Vagina (tissue), 2 donors: Measurements from ENCODE around the gene MAGOH. TPM values are rescaled to one million over a fixed set of nuclear protein-coding genes. Genes with fewer than 3 reads are reported as not detected.

Experiments
- DNase-seq, 2 donors: peaks; one replicate each; pipeline ENCODE4 v3.0.0-alpha.2; 2017; ENCODE audit errors: extremely low spot score in 2 of 2
- H3K27ac ChIP-seq: fragments of 200-600 bp; sonication (generic); one replicate; pipeline ENCODE4 v1.5.1; 2019
- H3K27me3 ChIP-seq: fragments of 200-600 bp; sonication (generic); one replicate; pipeline ENCODE4 v1.5.1; 2019
- H3K36me3 ChIP-seq, 2 donors: fragments of 200-600 bp; sonication (generic); one replicate each; pipeline ENCODE4 v1.5.1; 2017 to 2019
- H3K4me1 ChIP-seq: fragments of 200-600 bp; sonication (generic); one replicate; pipeline ENCODE4 v1.5.1; 2019
- H3K4me3 ChIP-seq, 2 donors: fragments of 200-600 bp; sonication (generic); 1 replicate in 1 of 2; 2 replicates in 1 of 2; pipeline ENCODE4 v1.5.1; 2016 to 2019
- H3K9me3 ChIP-seq: fragments of 200-600 bp; sonication (generic); one replicate; pipeline ENCODE4 v1.5.1; 2019
- POLR2A ChIP-seq, 2 donors: fragments of 450-650 bp; IDR thresholded peaks; one replicate each; pipeline ENCODE4 v1.6.1; 2017; ENCODE audit warnings: antibody characterized with exemption in 2 of 2, mild to moderate bottlenecking in 2 of 2, moderate library complexity in 2 of 2
- POLR2AphosphoS5 ChIP-seq, 2 donors: sonication (generic); formaldehyde crosslinking; IDR thresholded peaks; one replicate each; pipeline ENCODE4 v1.9.0; 2017; ENCODE audit warnings: antibody characterized with exemption in 2 of 2, mild to moderate bottlenecking in 2 of 2, low read depth in 1 of 2; ENCODE audit not compliant: insufficient read depth in 1 of 2
- intact Hi-C: fragments of 100-400 bp; cut with DNase I; formaldehyde crosslinking; loops from one replicate; pipeline ENCODE4 v1.15.1; 2023
- total RNA-seq: library from RNA; depleted of rRNA; stranded (reverse); fragments of >200 nt; gene quantifications from one replicate; pipeline ENCODE4 v1.2.3, GENCODE V29; 2016
- TF ChIP-seq, protein P1 (sequence below), 3 experiments: fragments of 450-650 bp in 2 of 3; fragments of 200-600 bp in 1 of 3; sonication (generic) in 1 of 3; IDR thresholded peaks; one replicate each; pipeline ENCODE4 v1.5.1; 2017 to 2019; ENCODE audit warnings: antibody characterized with exemption in 3 of 3, mild to moderate bottlenecking in 2 of 3, moderate library complexity in 2 of 3

MAGOH gene
- total RNA-seq, 1 donor from 2014 or later: 23.6 TPM

DNA sequence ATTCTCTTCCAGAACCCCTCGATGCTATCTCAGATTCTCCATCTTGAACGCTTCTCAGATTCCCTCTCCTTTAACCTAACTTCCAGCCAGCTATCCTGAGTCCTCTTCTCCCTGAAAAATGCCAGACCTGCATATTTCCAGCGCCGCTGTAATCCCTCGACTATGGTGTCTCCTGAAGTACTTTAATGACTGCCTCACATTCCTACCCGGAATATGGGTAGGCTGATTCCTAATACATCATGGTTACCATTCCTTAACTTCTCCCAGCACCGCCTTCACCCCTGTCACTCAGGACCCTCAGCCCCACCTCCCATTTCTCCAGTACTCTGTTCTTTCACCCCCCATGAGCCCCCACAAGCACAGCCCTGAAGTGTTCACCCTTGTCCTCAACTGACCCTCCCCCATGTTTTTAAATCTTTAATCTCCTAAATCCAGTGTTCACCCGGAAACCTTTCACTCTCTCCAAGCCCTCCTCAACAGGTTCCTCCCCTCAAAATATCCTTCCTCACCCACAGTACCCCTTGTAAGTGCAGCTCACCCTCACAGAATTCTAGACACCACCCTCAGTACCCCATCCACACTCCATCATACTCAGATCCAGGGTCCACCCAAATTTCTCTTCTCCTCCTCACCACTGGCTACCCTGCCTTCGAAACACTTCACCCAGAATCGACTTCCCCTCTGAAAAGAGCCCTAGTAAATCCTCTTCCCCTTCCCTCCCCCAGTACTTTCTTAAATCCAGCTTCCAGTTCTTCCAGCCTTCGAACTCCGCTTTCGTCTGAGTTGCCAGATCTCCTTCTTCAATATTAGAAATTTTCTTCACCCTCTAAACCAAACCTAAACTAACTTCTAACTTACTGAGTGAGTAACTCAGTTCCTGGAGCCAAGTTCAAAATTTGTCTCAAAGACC is 40.8 kb downstream of the MAGOH start:
- H3K4me3 ChIP-seq: peak overlapping the region; percentile 95 to 100
- intact Hi-C loops: loop anchor here (5.0 kb wide), 1 partner anchor 1320 kb away; the partner anchor contains the start of gene NRDC
- H3K4me1 ChIP-seq: peaks cover 40% of the 10 kb centered on the region
- TF ChIP-seq POLR2A (IDR thresholded peaks at IDR 0.05): no peak
- no peak for TF ChIP-seq POLR2AphosphoS5 (IDR thresholded peaks at IDR 0.05; ENCODE audit: insufficient read depth in 1 of 2, low read depth in 1 of 2)
- TF ChIP-seq, protein P1, sequence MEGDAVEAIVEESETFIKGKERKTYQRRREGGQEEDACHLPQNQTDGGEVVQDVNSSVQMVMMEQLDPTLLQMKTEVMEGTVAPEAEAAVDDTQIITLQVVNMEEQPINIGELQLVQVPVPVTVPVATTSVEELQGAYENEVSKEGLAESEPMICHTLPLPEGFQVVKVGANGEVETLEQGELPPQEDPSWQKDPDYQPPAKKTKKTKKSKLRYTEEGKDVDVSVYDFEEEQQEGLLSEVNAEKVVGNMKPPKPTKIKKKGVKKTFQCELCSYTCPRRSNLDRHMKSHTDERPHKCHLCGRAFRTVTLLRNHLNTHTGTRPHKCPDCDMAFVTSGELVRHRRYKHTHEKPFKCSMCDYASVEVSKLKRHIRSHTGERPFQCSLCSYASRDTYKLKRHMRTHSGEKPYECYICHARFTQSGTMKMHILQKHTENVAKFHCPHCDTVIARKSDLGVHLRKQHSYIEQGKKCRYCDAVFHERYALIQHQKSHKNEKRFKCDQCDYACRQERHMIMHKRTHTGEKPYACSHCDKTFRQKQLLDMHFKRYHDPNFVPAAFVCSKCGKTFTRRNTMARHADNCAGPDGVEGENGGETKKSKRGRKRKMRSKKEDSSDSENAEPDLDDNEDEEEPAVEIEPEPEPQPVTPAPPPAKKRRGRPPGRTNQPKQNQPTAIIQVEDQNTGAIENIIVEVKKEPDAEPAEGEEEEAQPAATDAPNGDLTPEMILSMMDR (IDR thresholded peaks at IDR 0.05): no peak
- H3K27ac ChIP-seq: peak overlapping the region; percentile 99
- no peaks in the 10 kb centered on the region for H3K9me3 ChIP-seq
- H3K36me3 ChIP-seq: peaks cover 0 to 17% of the 10 kb centered on the region in 2 donors
- no peak for DNase-seq
- no peaks in the 10 kb centered on the region for H3K27me3 ChIP-seq

DNA sequence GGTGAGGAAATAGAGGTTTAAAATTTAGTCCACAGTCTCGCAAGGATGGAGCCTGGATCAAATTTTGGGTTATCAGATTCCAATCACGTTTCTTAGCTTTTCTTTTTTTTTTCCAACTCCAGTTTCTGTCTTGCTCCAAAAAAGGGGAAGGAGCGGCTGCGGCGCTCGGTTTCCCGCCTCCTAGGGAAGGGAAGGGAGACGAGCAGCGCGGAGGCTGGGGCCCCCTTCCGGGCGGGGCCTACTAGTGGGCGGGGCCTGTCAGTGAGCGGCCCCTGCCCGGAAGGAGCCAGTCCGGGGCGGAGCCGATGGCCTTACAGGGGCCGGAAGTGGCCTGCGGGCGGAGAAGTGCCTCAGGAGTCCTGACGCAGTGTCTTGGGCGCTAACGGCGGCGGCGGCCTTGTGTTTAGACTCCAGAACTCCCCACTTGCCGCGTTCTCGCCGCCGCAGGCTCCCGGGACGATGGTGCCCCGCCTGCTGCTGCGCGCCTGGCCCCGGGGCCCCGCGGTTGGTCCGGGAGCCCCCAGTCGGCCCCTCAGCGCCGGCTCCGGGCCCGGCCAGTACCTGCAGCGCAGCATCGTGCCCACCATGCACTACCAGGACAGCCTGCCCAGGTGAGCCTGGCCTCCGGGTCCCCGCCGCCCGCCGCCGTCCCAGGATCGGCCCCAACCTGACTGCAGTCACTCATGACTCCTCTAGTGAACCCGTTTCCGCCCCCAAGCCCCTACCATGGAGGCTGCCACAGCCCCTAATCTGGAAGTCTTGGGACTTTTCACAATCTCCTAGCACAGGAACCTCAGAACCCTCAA is 41.6 kb downstream of the MAGOH start, which contains the start of gene CPT2:
Gene CPT2, plus strand, starts transcription at position 340 of the 806 bp plus-strand sequence. Its CDS starts 120 bp downstream, at position 460.
- no peaks in the 10 kb centered on the region for H3K9me3 ChIP-seq
- H3K36me3 ChIP-seq: peaks cover 0 to 10% of the 10 kb centered on the region in 2 donors
- H3K27ac ChIP-seq: peak within 1 kb of the TSS; percentile 99
- no peak for DNase-seq
- peaks cover 40% of the 10 kb centered on the region for H3K4me1 ChIP-seq
- H3K4me3 ChIP-seq: peak within 1 kb of the TSS; percentile 95 to 100
- no peaks in the 10 kb centered on the region for H3K27me3 ChIP-seq
- intact Hi-C loops: loop anchor here (5.0 kb wide), 1 partner anchor 1319 kb away; the partner anchor contains the start of gene NRDC
- TF ChIP-seq POLR2A (IDR thresholded peaks at IDR 0.05) (peak; percentile 86 to 97), POLR2AphosphoS5 (IDR thresholded peaks at IDR 0.05; ENCODE audit: insufficient read depth in 1 of 2, low read depth in 1 of 2) (peak; percentile 88 to 96)
- TF ChIP-seq, protein P1 (IDR thresholded peaks at IDR 0.05): no peak

DNA sequence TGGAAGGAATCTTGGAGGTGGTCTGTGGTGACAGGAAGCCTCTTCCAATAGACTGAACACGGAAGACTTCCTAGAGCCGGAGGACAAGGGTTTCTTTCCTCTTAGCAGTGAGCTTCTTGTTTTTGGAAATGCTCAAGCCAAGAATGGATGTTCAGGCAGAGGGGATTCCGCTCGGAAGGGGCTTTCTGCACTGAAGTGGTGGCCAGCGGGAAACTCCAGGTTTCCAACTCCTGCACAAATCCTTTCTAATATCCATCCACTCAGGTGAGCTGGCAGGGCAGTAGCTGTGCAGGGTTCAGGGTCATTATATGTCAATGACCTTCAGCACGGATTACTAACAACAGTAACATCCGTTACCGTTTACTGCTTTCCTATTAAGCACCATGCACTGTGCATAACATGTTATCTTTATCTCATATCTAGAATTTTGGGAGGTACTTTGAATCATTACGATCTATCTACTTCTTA is 42.3 kb downstream of the MAGOH start:
- no peak for DNase-seq
- no peaks in the 10 kb centered on the region for H3K9me3 ChIP-seq

DNA sequence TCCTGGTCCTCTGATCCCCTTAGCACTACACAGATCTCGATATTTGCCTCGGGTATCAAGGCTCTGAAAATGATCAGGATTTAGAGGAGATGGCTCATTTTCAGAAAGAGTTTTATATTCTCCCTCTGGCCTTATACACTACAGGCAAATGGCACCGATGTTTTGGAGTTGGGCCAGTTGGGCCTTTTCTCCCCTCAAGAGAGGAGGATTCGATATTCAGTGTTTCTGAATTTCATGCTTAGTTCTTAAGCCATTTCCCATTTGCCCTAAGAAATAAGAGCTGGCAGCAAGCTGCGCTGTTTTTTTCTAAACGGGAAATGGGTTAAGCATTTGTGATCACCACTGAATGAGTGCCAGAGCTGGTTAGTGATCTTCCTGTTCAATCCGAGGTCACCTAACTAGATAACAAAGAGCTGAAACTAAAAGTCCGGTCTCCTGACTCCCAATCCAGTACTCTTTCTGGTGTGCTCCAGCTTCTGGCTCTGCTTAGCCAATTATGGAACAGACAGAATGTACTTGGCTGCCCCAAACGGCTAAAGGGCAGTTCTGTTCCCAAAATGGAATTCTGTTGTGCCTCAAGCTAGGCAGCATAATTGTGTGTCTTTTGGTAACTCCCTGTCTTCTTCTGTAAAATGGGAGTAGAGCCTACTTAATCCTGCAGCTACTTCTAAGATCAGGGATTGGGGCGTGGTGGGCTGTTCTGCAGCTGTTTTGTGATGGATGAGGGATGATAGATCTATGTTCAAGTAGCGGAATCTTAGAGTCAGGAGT is 42.9 kb downstream of the MAGOH start:
- peak overlapping the region; percentile 95 to 100 for H3K4me3 ChIP-seq

More for the DNA sequence above, 42.3 kb downstream of the MAGOH start:
- peaks cover 40% of the 10 kb centered on the region for H3K4me1 ChIP-seq
- peak overlapping the region; percentile 99 for H3K27ac ChIP-seq
- TF ChIP-seq POLR2AphosphoS5 (IDR thresholded peaks at IDR 0.05; ENCODE audit: insufficient read depth in 1 of 2, low read depth in 1 of 2): no peak
- TF ChIP-seq, protein P1 (IDR thresholded peaks at IDR 0.05): no peak
- TF ChIP-seq POLR2A (IDR thresholded peaks at IDR 0.05): no peak
- intact Hi-C loops: loop anchor here (5.0 kb wide), 1 partner anchor 1319 kb away; the partner anchor contains the start of gene NRDC
- no peaks in the 10 kb centered on the region for H3K27me3 ChIP-seq
- peaks cover 0 to 5% of the 10 kb centered on the region in 2 donors for H3K36me3 ChIP-seq
- peak overlapping the region; percentile 95 to 100 for H3K4me3 ChIP-seq

More for the DNA sequence above, 42.9 kb downstream of the MAGOH start:
- peaks cover 40% of the 10 kb centered on the region for H3K4me1 ChIP-seq
- H3K9me3 ChIP-seq: no peaks in the 10 kb centered on the region
- no peaks in the 10 kb centered on the region for H3K27me3 ChIP-seq
- DNase-seq: no peak
- H3K36me3 ChIP-seq: no peaks in the 10 kb centered on the region
- TF ChIP-seq POLR2AphosphoS5 (IDR thresholded peaks at IDR 0.05; ENCODE audit: insufficient read depth in 1 of 2, low read depth in 1 of 2) (no peak), POLR2A (IDR thresholded peaks at IDR 0.05) (no peak)
- TF ChIP-seq, protein P1 (IDR thresholded peaks at IDR 0.05): no peak
- intact Hi-C loops: loop anchor here (5.0 kb wide), 1 partner anchor 1318 kb away; the partner anchor contains the start of gene NRDC
- H3K27ac ChIP-seq: peak overlapping the region; percentile 99
